RWPE2 (cell line): ENCODE results near the gene DRC7.

ENCODE experiments used
- ATAC-seq: fragments of 200-7000 bp; cut with Tn5 transposase; 3 replicates; pipeline ENCODE4 v1.9.1; 2021; ENCODE audit warnings: low read depth
- DNase-seq: peaks from one replicate; pipeline ENCODE4 v3.0.0-alpha.2; 2020; ENCODE audit warnings: low spot score
- H3K27ac ChIP-seq: fragments of 450-650 bp; 2 replicates; pipeline ENCODE4 v1.5.1; 2017; ENCODE audit warnings: mild to moderate bottlenecking; ENCODE audit not compliant: poor library complexity, severe bottlenecking
- H3K27me3 ChIP-seq: fragments of 250-450 bp; sonication (Bioruptor Pico); 2 replicates; pipeline ENCODE4 v1.5.1; 2021; ENCODE audit warnings: mild to moderate bottlenecking, moderate library complexity; ENCODE audit not compliant: insufficient read depth, poor library complexity, severe bottlenecking
- H3K36me3 ChIP-seq: fragments of 250-450 bp; sonication (Bioruptor Pico); 2 replicates; pipeline ENCODE4 v1.5.1; 2020; ENCODE audit warnings: low read depth, mild to moderate bottlenecking, moderate library complexity
- H3K4me1 ChIP-seq: fragments of 250-450 bp; sonication (Bioruptor Pico); 2 replicates; pipeline ENCODE4 v1.5.1; 2021; ENCODE audit warnings: mild to moderate bottlenecking, moderate library complexity; ENCODE audit not compliant: insufficient read depth, poor library complexity, severe bottlenecking
- H3K4me3 ChIP-seq: fragments of 250-450 bp; sonication (Bioruptor Pico); 2 replicates; pipeline ENCODE4 v1.5.1; 2021; ENCODE audit warnings: mild to moderate bottlenecking, moderate library complexity; ENCODE audit not compliant: severe bottlenecking
- H3K9me3 ChIP-seq: fragments of 250-450 bp; sonication (Bioruptor Pico); 2 replicates; pipeline ENCODE4 v1.5.1; 2021; ENCODE audit warnings: mild to moderate bottlenecking, moderate library complexity; ENCODE audit not compliant: severe bottlenecking
- TF ChIP-seq, protein P1 (sequence below): fragments of 450-650 bp; IDR thresholded peaks from one replicate; pipeline ENCODE4 v1.5.1; 2017; ENCODE audit warnings: mild to moderate bottlenecking, moderate library complexity; ENCODE audit not compliant: poor library complexity, severe bottlenecking

Gene DRC7

GRCh38 chr16:57758331-57759117 is 63.9 kb downstream of the DRC7 start:
- Histone ChIP-seq H3K27me3 (no peaks in the 10 kb centered on the region), H3K9me3 (no peaks in the 10 kb centered on the region), H3K4me3 (no peak overlapping the region), H3K4me1 (no peaks in the 10 kb centered on the region), H3K27ac (no peak overlapping the region), H3K36me3 (peaks cover 39% of the 10 kb centered on the region)
- TF ChIP-seq, protein P1, sequence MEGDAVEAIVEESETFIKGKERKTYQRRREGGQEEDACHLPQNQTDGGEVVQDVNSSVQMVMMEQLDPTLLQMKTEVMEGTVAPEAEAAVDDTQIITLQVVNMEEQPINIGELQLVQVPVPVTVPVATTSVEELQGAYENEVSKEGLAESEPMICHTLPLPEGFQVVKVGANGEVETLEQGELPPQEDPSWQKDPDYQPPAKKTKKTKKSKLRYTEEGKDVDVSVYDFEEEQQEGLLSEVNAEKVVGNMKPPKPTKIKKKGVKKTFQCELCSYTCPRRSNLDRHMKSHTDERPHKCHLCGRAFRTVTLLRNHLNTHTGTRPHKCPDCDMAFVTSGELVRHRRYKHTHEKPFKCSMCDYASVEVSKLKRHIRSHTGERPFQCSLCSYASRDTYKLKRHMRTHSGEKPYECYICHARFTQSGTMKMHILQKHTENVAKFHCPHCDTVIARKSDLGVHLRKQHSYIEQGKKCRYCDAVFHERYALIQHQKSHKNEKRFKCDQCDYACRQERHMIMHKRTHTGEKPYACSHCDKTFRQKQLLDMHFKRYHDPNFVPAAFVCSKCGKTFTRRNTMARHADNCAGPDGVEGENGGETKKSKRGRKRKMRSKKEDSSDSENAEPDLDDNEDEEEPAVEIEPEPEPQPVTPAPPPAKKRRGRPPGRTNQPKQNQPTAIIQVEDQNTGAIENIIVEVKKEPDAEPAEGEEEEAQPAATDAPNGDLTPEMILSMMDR, result no peak
- peak; percentile 65 for DNase-seq
- no peak for ATAC-seq

DNA sequence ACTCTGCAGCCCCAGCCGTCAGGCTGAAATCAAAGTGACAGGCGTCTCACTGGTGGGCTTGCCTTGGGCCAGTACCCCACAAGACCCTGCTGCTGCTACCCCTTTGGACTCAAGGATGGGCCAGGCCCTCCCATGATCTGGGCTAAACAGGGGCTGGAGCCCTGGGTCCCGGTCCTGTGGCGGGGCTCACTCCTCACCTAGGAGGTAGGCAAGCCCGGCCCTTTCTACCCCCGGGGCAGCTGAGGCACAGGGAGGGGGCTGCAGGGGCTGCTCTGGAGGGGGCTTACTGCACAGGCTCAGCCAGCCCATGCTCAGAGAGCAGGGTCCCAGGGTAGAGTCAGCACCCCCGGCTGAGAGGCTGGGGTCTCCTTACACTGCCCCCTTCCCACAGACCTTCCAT is 64.5 kb downstream of the DRC7 start:
- no peaks in the 10 kb centered on the region for H3K9me3 ChIP-seq
- no peaks in the 10 kb centered on the region for H3K27me3 ChIP-seq
- H3K36me3 ChIP-seq, result peaks cover 44% of the 10 kb centered on the region
- no peaks in the 10 kb centered on the region for H3K4me1 ChIP-seq
- H3K4me3 ChIP-seq, result no peak overlapping the region
- H3K27ac ChIP-seq, result no peak overlapping the region
- no peak for ATAC-seq
- TF ChIP-seq, protein P1, result no peak
- peak; percentile 61 for DNase-seq

- Histone ChIP-seq H3K4me1 (peaks cover 5% of the 10 kb centered on the region), H3K9me3 (no peaks in the 10 kb centered on the region), H3K36me3 (peaks cover 47% of the 10 kb centered on the region), H3K4me3 (no peak overlapping the region), H3K27me3 (no peaks in the 10 kb centered on the region), H3K27ac (no peak overlapping the region)
- DNase-seq (peak; percentile 74), ATAC-seq (peak; percentile 3; the same call in 1 of the 3 replicates)
- TF ChIP-seq, protein P1, result no peak
Measured at GRCh38 chr16:57759541-57760356, 65.1 kb downstream of the DRC7 start.

DNA sequence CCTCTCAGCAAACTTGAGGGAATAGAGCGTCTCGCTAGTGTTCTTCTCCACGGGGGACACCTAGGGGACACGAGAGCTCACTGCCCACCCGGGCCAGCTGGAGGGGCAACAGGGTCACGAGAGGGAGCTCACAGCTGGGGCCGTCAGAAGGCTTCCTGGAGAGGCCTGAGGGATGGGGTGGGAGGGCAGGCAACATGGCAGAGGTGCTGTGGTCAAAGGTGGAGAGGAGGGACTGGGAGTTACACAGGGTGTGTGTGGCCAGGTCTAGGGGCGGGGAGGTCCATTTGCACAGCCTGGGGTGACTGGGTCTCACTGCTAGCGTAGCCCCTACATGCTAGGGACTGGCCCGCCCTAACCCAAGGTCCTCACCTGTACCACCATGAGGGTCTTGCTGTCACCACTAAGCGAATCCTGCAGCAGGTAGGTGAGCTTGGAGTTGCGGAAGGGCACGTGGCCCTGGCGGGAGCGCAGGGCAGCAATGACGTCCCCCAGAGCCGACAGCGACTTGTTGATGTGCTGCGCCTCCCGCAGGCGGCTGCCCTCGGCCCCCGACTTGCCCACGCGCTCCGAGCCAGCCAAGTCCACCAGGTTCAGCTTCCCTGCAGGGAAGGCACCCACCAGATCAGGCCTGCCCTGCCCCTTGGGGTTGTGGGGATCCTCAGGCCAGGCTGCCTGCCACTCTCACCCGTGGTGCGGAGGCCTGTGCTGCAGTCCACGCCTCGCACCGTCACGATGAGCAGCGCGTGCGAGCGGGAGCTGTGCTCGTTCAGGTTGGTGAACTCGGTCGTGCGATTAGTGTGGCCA is 66.0 kb downstream of the DRC7 start:
- Histone ChIP-seq H3K4me1 (peaks cover 7% of the 10 kb centered on the region), H3K9me3 (no peaks in the 10 kb centered on the region), H3K27ac (no peak overlapping the region), H3K36me3 (peaks cover 51% of the 10 kb centered on the region), H3K4me3 (no peak overlapping the region), H3K27me3 (no peaks in the 10 kb centered on the region)
- DNase-seq, result no peak
- TF ChIP-seq, protein P1, result no peak
- no peak for ATAC-seq
